Epithelial cell of proximal tubule (primary cell): ENCODE measurements around the gene KCNT2. TPM values are rescaled to one million over a fixed set of nuclear protein-coding genes. Genes with fewer than 3 reads are reported as not detected.

Experiments
- DNase-seq: peaks from one replicate; pipeline ENCODE4 v3.0.0-alpha.2; 2011; ENCODE audit warnings: low read depth
- H3K4me3 ChIP-seq: 2 replicates; pipeline ENCODE4 v1.5.1; 2011; ENCODE audit warnings: low read depth, mild to moderate bottlenecking, low read length
- CTCF ChIP-seq: conservative IDR thresholded peaks from 2 replicates; pipeline ENCODE4 v1.5.1; 2012; ENCODE audit warnings: low read depth, mild to moderate bottlenecking, low read length
- total RNA-seq: library from RNA; depleted of rRNA; stranded (reverse); fragments of >200 nt; gene quantifications from 2 replicates; pipeline ENCODE4 v1.2.3, GENCODE V29; 2015

KCNT2 gene
- total RNA-seq, 1 donor from 2014 or later: 1.7 TPM

- no peak for DNase-seq
- TF ChIP-seq CTCF: no peak
These were observed 131.0 kb downstream of the KCNT2 start for GRCh38 chr1:196477262-196477661.

GRCh38 chr1:196467230-196467925, 140.9 kb downstream of the KCNT2 start:
- peak; percentile 36 for DNase-seq
- H3K4me3 ChIP-seq: no peak overlapping the region
- TF ChIP-seq CTCF: no peak

More at GRCh38 chr1:196477262-196477661, 131.0 kb downstream of the KCNT2 start:
- H3K4me3 ChIP-seq: no peak overlapping the region

GRCh38 chr1:196466654-196467053, 141.6 kb downstream of the KCNT2 start:
- no peak overlapping the region for H3K4me3 ChIP-seq
- TF ChIP-seq CTCF: no peak
- peak; percentile 72 for DNase-seq

GRCh38 chr1:196466166-196466565, 142.1 kb downstream of the KCNT2 start:
- DNase-seq: no peak
- no peak for TF ChIP-seq CTCF
- no peak overlapping the region for H3K4me3 ChIP-seq

- no peak for TF ChIP-seq CTCF
- DNase-seq: peak; percentile 23
- no peak overlapping the region for H3K4me3 ChIP-seq
These were observed 143.7 kb downstream of the KCNT2 start for GRCh38 chr1:196464480-196464941.

GRCh38 chr1:196462086-196462485, 146.2 kb downstream of the KCNT2 start:
- no peak for TF ChIP-seq CTCF
- H3K4me3 ChIP-seq: no peak overlapping the region
- no peak for DNase-seq

- DNase-seq: no peak
- H3K4me3 ChIP-seq: no peak overlapping the region
- TF ChIP-seq CTCF: no peak
These were observed 146.7 kb downstream of the KCNT2 start for GRCh38 chr1:196461521-196461920.
